GM23338 (cell line): ENCODE results near the gene SUGCT. TPM values are rescaled to one million over a fixed set of nuclear protein-coding genes. Genes with fewer than 3 reads are reported as not detected.

Experiments
- ATAC-seq: fragments of 200-7000 bp; cut with Tn5 transposase; 3 replicates; pipeline ENCODE4 v1.9.1; 2020
- DNase-seq: peaks from one replicate; pipeline ENCODE4 v3.0.0-alpha.2; 2015; ENCODE audit warnings: low spot score
- H2AFZ ChIP-seq: fragments of 200-600 bp; sonication (generic); 2 replicates; pipeline ENCODE4 v1.8.0; 2016; ENCODE audit warnings: antibody characterized with exemption, mild to moderate bottlenecking, moderate library complexity
- H3F3A ChIP-seq: fragments of 200-600 bp; sonication (generic); replicated peaks from 2 replicates; pipeline ENCODE4 v1.8.0; 2017; ENCODE audit warnings: antibody characterized with exemption, mixed run types, low read depth
- H3K27ac ChIP-seq: fragments of 200-600 bp; sonication (generic); 2 replicates; pipeline ENCODE4 v1.6.1; 2016; ENCODE audit warnings: low read depth
- H3K27me3 ChIP-seq: fragments of 200-600 bp; sonication (generic); 2 replicates; pipeline ENCODE4 v1.8.0; 2016; ENCODE audit warnings: mild to moderate bottlenecking, mixed run types, moderate library complexity; ENCODE audit not compliant: insufficient read depth
- H3K36me3 ChIP-seq: fragments of 200-600 bp; sonication (generic); 2 replicates; pipeline ENCODE4 v1.8.0; 2016; ENCODE audit warnings: mild to moderate bottlenecking; ENCODE audit not compliant: insufficient read depth
- H3K4me1 ChIP-seq: fragments of 200-600 bp; sonication (generic); 2 replicates; pipeline ENCODE4 v1.8.0; 2016; ENCODE audit warnings: mild to moderate bottlenecking, moderate library complexity; ENCODE audit not compliant: insufficient read depth
- H3K4me2 ChIP-seq: fragments of 200-600 bp; sonication (generic); 2 replicates; pipeline ENCODE4 v1.7.1; 2017; ENCODE audit warnings: mixed run types
- H3K4me3 ChIP-seq: fragments of 200-600 bp; sonication (generic); 2 replicates; pipeline ENCODE4 v1.6.1; 2016; ENCODE audit warnings: mixed run types
- H3K79me2 ChIP-seq: fragments of 200-600 bp; sonication (generic); replicated peaks from 2 replicates; pipeline ENCODE4 v1.8.0; 2017; ENCODE audit warnings: mild to moderate bottlenecking; ENCODE audit not compliant: insufficient read depth
- H3K9me2 ChIP-seq: fragments of 200-600 bp; sonication (generic); 2 replicates; pipeline ENCODE4 v1.8.0; 2017; ENCODE audit not compliant: insufficient read depth
- H4K20me1 ChIP-seq: fragments of 200-600 bp; sonication (generic); replicated peaks from 2 replicates; pipeline ENCODE4 v1.8.0; 2017; ENCODE audit warnings: mild to moderate bottlenecking; ENCODE audit not compliant: insufficient read depth
- H3K27ac Mint-ChIP-seq: 2 replicates; pipeline ENCODE4 v1.8.0; 2020; ENCODE audit warnings: inconsistent platforms, mild to moderate bottlenecking, moderate library complexity, mixed read lengths
- H3K27me3 Mint-ChIP-seq: 3 replicates; pipeline ENCODE4 v1.8.0; 2022; ENCODE audit warnings: low read depth, mild to moderate bottlenecking, moderate library complexity, mixed read lengths, inconsistent platforms; ENCODE audit not compliant: insufficient read depth, poor library complexity
- H3K36me3 Mint-ChIP-seq: 3 replicates; pipeline ENCODE4 v1.8.0; 2021; ENCODE audit warnings: low read depth, mild to moderate bottlenecking, inconsistent platforms, moderate library complexity, mixed read lengths
- H3K4me1 Mint-ChIP-seq: 3 replicates; pipeline ENCODE4 v1.8.0; 2020; ENCODE audit warnings: mild to moderate bottlenecking, inconsistent platforms, mixed read lengths
- H3K4me3 Mint-ChIP-seq: 3 replicates; pipeline ENCODE4 v1.8.0; 2021; ENCODE audit warnings: moderate library complexity, mild to moderate bottlenecking, inconsistent platforms, mixed read lengths
- H3K9me3 Mint-ChIP-seq: 3 replicates; pipeline ENCODE4 v1.8.0; 2020; ENCODE audit warnings: moderate library complexity, mild to moderate bottlenecking, inconsistent platforms, mixed read lengths
- CREB1 ChIP-seq: fragments of 250-450 bp; sonication (Bioruptor Pico); IDR thresholded peaks from 2 replicates; pipeline ENCODE4 v1.5.0; 2020; ENCODE audit warnings: low read depth, mild to moderate bottlenecking, moderate library complexity
- EZH2 ChIP-seq: fragments of 200-600 bp; sonication (generic); IDR thresholded peaks from one replicate; pipeline ENCODE4 v1.8.0; 2017; ENCODE audit warnings: antibody characterized with exemption, mild to moderate bottlenecking, low read depth; ENCODE audit not compliant: unreplicated experiment
- JUNB ChIP-seq: IDR thresholded peaks from one replicate; pipeline ENCODE4 v1.6.1; 2016; ENCODE audit warnings: antibody characterized with exemption; ENCODE audit not compliant: unreplicated experiment
- NANOG ChIP-seq: IDR thresholded peaks from 2 replicates; pipeline ENCODE4 v1.6.1; 2016; ENCODE audit warnings: antibody characterized with exemption, borderline replicate concordance
- POLR2AphosphoS5 ChIP-seq: IDR thresholded peaks from 2 replicates; pipeline ENCODE4 v1.6.1; 2016; ENCODE audit warnings: antibody characterized with exemption, low read depth
- STAT1 ChIP-seq: IDR thresholded peaks from one replicate; pipeline ENCODE4 v1.6.1; 2016; ENCODE audit warnings: antibody characterized with exemption; ENCODE audit not compliant: unreplicated experiment
- ZNF114 ChIP-seq: fragments of 250-450 bp; sonication (Bioruptor Pico); IDR thresholded peaks from 2 replicates; pipeline ENCODE4 v1.5.0; 2020; ENCODE audit warnings: mild to moderate bottlenecking, moderate library complexity
- ZNF331 ChIP-seq: fragments of 250-450 bp; sonication (Bioruptor Pico); IDR thresholded peaks from 2 replicates; pipeline ENCODE4 v1.5.0; 2020; ENCODE audit warnings: low read depth, mild to moderate bottlenecking, moderate library complexity
- polyA plus RNA-seq: library from polyadenylated mRNA; unstranded; fragments of >200 nt; fragmentation: Nextera tagmentation; extraction: Ambion mirVana; gene quantifications from 2 replicates; pipeline ENCODE4 v1.2.1, GENCODE V29; 2016
- total RNA-seq: library from RNA; depleted of rRNA; stranded (reverse); fragments of >200 nt; shearing (Covaris generic); gene quantifications from 2 replicates; pipeline ENCODE4 v1.2.3, GENCODE V29; 2014
- TF ChIP-seq, protein P1 (sequence below), 2 experiments: fragments of 200-600 bp in 1 of 2; sonication (generic) in 1 of 2; conservative IDR thresholded peaks; 2 replicates each; pipeline versions ENCODE4 v1.5.1 to v1.6.1; 2016 to 2017; ENCODE audit warnings: antibody characterized with exemption in 2 of 2, low read depth in 2 of 2, mild to moderate bottlenecking in 2 of 2, moderate library complexity in 1 of 2
- TF ChIP-seq, protein P2 (sequence below): fragments of 250-450 bp; sonication (Bioruptor Pico); IDR thresholded peaks from 2 replicates; pipeline ENCODE4 v1.5.0; 2020; ENCODE audit warnings: mild to moderate bottlenecking, moderate library complexity
- TF ChIP-seq, protein P3 (sequence below): IDR thresholded peaks from 2 replicates; pipeline ENCODE4 v1.6.1; 2016; ENCODE audit warnings: antibody characterized with exemption

Gene SUGCT
- total and polyA plus RNA-seq, 2 experiments from 2014 or later: 4.2 to 5.6 TPM

DNA sequence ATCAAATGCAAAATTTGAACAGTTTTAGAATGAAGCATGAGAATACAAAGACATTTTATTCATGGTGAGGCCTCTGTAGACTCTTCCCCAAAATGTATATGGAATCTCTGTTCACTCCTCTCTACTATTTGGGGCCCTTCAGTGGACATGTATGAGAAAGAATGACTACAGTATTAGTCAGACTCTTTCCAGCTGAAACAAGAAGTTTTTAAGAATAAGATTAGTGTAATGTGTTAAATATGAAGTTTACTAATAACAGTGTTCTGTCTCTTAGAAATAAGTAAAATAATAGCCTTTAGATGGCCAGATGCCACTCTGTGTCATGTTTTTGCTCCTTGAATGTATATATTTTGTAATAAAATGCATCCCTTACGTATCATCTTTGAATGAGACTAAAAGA is 585.6 kb downstream of the SUGCT start (continued):
- TF ChIP-seq, protein P1, sequence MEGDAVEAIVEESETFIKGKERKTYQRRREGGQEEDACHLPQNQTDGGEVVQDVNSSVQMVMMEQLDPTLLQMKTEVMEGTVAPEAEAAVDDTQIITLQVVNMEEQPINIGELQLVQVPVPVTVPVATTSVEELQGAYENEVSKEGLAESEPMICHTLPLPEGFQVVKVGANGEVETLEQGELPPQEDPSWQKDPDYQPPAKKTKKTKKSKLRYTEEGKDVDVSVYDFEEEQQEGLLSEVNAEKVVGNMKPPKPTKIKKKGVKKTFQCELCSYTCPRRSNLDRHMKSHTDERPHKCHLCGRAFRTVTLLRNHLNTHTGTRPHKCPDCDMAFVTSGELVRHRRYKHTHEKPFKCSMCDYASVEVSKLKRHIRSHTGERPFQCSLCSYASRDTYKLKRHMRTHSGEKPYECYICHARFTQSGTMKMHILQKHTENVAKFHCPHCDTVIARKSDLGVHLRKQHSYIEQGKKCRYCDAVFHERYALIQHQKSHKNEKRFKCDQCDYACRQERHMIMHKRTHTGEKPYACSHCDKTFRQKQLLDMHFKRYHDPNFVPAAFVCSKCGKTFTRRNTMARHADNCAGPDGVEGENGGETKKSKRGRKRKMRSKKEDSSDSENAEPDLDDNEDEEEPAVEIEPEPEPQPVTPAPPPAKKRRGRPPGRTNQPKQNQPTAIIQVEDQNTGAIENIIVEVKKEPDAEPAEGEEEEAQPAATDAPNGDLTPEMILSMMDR (conservative IDR thresholded peaks at IDR 0.05; ENCODE audit: low read depth in 2 of 2): no peak
- TF ChIP-seq NANOG (no peak), EZH2 (no peak)

DNA sequence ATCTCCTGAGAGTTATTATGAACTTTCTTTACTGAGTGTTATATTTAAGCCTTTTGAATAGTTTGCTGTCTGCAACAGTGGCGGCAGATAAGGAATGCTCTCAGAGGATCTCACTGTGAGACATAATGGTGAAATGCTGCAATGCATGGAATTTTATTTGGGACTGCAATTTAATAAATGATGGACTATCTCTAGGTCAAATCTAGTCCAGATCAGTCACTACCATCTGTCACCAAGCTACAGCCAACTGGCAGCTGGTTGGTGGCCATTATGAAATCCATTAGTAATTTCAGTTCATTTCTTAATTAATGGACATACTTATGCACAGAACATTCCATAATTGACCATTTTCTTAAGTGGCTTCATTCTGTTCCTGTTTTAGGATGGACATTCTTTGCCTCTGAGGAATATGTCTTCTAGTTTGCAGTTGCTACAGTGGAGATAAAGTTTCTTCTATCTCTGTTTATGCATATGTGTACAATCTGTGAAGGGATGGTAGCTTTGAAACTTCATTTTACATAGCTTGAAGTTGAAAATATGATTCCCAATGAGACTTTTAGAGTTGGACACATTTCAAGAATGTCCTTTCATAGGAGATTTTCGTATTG is 586.6 kb downstream of the SUGCT start:
- H3K4me1 ChIP-seq: 0 out of 2 replicates have a peak, but pooled peaks cover 5% of the 10 kb centered on the region
- H3K4me2 ChIP-seq: no peak overlapping the region
- H3K4me3 ChIP-seq: no peak overlapping the region
- no peak for DNase-seq
- Mint-ChIP-seq H3K27me3 (peaks cover 2% of the 10 kb centered on the region), H3K4me3 (no peak overlapping the region), H3K36me3 (no peaks in the 10 kb centered on the region), H3K9me3 (no peaks in the 10 kb centered on the region), H3K27ac (no peak overlapping the region), H3K4me1 (peaks cover 16% of the 10 kb centered on the region)
- ATAC-seq: no peak
- no peak overlapping the region for H3K27ac ChIP-seq
- H3F3A ChIP-seq: no peaks in the 10 kb centered on the region
- H3K9me2 ChIP-seq: no peaks in the 10 kb centered on the region
- H3K36me3 ChIP-seq: no peaks in the 10 kb centered on the region
- no peaks in the 10 kb centered on the region for H3K79me2 ChIP-seq
- H4K20me1 ChIP-seq: no peaks in the 10 kb centered on the region
- H2AFZ ChIP-seq: no peak overlapping the region
- no peaks in the 10 kb centered on the region for H3K27me3 ChIP-seq
- TF ChIP-seq NANOG (no peak), JUNB (no peak), STAT1 (no peak), ZNF331 (CRISPR knock-in tag) (no peak), POLR2AphosphoS5 (no peak), EZH2 (no peak), ZNF114 (CRISPR knock-in tag) (no peak), CREB1 (no peak)
- TF ChIP-seq, protein P1 (conservative IDR thresholded peaks at IDR 0.05; ENCODE audit: low read depth in 2 of 2): no peak
- TF ChIP-seq, protein P2, sequence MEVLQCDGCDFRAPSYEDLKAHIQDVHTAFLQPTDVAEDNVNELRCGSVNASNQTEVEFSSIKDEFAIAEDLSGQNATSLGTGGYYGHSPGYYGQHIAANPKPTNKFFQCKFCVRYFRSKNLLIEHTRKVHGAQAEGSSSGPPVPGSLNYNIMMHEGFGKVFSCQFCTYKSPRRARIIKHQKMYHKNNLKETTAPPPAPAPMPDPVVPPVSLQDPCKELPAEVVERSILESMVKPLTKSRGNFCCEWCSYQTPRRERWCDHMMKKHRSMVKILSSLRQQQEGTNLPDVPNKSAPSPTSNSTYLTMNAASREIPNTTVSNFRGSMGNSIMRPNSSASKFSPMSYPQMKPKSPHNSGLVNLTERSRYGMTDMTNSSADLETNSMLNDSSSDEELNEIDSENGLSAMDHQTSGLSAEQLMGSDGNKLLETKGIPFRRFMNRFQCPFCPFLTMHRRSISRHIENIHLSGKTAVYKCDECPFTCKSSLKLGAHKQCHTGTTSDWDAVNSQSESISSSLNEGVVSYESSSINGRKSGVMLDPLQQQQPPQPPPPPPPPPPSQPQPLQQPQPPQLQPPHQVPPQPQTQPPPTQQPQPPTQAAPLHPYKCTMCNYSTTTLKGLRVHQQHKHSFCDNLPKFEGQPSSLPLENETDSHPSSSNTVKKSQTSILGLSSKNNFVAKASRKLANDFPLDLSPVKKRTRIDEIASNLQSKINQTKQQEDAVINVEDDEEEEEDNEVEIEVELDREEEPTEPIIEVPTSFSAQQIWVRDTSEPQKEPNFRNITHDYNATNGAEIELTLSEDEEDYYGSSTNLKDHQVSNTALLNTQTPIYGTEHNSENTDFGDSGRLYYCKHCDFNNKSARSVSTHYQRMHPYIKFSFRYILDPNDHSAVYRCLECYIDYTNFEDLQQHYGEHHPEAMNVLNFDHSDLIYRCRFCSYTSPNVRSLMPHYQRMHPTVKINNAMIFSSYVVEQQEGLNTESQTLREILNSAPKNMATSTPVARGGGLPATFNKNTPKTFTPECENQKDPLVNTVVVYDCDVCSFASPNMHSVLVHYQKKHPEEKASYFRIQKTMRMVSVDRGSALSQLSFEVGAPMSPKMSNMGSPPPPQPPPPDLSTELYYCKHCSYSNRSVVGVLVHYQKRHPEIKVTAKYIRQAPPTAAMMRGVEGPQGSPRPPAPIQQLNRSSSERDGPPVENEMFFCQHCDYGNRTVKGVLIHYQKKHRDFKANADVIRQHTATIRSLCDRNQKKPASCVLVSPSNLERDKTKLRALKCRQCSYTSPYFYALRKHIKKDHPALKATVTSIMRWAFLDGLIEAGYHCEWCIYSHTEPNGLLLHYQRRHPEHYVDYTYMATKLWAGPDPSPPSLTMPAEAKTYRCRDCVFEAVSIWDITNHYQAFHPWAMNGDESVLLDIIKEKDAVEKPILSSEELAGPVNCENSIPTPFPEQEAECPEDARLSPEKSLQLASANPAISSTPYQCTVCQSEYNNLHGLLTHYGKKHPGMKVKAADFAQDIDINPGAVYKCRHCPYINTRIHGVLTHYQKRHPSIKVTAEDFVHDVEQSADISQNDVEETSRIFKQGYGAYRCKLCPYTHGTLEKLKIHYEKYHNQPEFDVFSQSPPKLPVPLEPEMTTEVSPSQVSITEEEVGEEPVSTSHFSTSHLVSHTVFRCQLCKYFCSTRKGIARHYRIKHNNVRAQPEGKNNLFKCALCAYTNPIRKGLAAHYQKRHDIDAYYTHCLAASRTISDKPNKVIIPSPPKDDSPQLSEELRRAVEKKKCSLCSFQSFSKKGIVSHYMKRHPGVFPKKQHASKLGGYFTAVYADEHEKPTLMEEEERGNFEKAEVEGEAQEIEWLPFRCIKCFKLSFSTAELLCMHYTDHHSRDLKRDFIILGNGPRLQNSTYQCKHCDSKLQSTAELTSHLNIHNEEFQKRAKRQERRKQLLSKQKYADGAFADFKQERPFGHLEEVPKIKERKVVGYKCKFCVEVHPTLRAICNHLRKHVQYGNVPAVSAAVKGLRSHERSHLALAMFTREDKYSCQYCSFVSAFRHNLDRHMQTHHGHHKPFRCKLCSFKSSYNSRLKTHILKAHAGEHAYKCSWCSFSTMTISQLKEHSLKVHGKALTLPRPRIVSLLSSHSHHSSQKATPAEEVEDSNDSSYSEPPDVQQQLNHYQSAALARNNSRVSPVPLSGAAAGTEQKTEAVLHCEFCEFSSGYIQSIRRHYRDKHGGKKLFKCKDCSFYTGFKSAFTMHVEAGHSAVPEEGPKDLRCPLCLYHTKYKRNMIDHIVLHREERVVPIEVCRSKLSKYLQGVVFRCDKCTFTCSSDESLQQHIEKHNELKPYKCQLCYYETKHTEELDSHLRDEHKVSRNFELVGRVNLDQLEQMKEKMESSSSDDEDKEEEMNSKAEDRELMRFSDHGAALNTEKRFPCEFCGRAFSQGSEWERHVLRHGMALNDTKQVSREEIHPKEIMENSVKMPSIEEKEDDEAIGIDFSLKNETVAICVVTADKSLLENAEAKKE (CRISPR knock-in tag): no peak
- TF ChIP-seq, protein P3, sequence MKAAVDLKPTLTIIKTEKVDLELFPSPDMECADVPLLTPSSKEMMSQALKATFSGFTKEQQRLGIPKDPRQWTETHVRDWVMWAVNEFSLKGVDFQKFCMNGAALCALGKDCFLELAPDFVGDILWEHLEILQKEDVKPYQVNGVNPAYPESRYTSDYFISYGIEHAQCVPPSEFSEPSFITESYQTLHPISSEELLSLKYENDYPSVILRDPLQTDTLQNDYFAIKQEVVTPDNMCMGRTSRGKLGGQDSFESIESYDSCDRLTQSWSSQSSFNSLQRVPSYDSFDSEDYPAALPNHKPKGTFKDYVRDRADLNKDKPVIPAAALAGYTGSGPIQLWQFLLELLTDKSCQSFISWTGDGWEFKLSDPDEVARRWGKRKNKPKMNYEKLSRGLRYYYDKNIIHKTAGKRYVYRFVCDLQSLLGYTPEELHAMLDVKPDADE: no peak
